ENCODE results near the gene HMGN3. TPM values are rescaled to one million over a fixed set of nuclear protein-coding genes. Genes with fewer than 3 reads are reported as not detected.

Gene HMGN3
- total RNA-seq, 1 experiment from 2014 or later, result 151 TPM

- ATAC-seq (no peak), DNase-seq (ENCODE audit: low spot score) (no peak)
- no peaks in the 10 kb centered on the region; the same call in 1 of the 2 replicates for H3K27me3 Mint-ChIP-seq (ENCODE audit: low read depth)
- no peak overlapping the region for H3K27ac Mint-ChIP-seq
- no peaks in the 10 kb centered on the region for H3K9me3 Mint-ChIP-seq
- POLR2A ChIA-PET, result no interaction called here
- peaks cover 10% of the 10 kb centered on the region for H3K4me1 Mint-ChIP-seq
- no peak overlapping the region for H3K4me3 Mint-ChIP-seq
- CTCF ChIA-PET, result no interaction called here
- TF ChIP-seq ETV6 (CRISPR knock-in tag; IDR thresholded peaks at IDR 0.05) (no peak), TEAD1 (CRISPR knock-in tag; IDR thresholded peaks at IDR 0.05) (no peak), TCF7 (CRISPR knock-in tag; IDR thresholded peaks at IDR 0.05; ENCODE audit: low read depth) (no peak), TEAD4 (CRISPR knock-in tag; IDR thresholded peaks at IDR 0.05) (no peak), ZNF232 (CRISPR knock-in tag; IDR thresholded peaks at IDR 0.05) (no peak), SP1 (CRISPR knock-in tag; conservative IDR thresholded peaks at IDR 0.05) (no peak), USF2 (CRISPR knock-in tag; IDR thresholded peaks at IDR 0.05) (no peak), EMX1 (CRISPR knock-in tag; IDR thresholded peaks at IDR 0.05) (no peak), AFF4 (CRISPR knock-in tag; IDR thresholded peaks at IDR 0.05; ENCODE audit: borderline replicate concordance) (no peak), NFATC4 (CRISPR knock-in tag; IDR thresholded peaks at IDR 0.05) (no peak), MYBL2 (CRISPR knock-in tag; IDR thresholded peaks at IDR 0.05) (no peak), ZNF416 (CRISPR knock-in tag; IDR thresholded peaks at IDR 0.05) (no peak), E2F4 (CRISPR knock-in tag; IDR thresholded peaks at IDR 0.05; ENCODE audit: borderline replicate concordance, low read depth) (no peak), GTF2I (CRISPR knock-in tag; conservative IDR thresholded peaks at IDR 0.05) (no peak)
- H3K36me3 Mint-ChIP-seq, result no peaks in the 10 kb centered on the region
Measured at GRCh38 chr6:79269877-79270276, 35.4 kb upstream of the HMGN3 start.

GRCh38 chr6:79267128-79267527 is 32.6 kb upstream of the HMGN3 start:
- Mint-ChIP-seq H3K9me3 (peaks cover 4% of the 10 kb centered on the region), H3K4me3 (no peak overlapping the region), H3K36me3 (no peaks in the 10 kb centered on the region), H3K27ac (no peak overlapping the region), H3K27me3 (ENCODE audit: low read depth) (no peaks in the 10 kb centered on the region), H3K4me1 (peaks cover 10% of the 10 kb centered on the region)
- ATAC-seq (no peak), DNase-seq (ENCODE audit: low spot score) (no peak)
- POLR2A ChIA-PET, result no interaction called here
- TF ChIP-seq ZNF317 (CRISPR knock-in tag; IDR thresholded peaks at IDR 0.05; ENCODE audit: borderline replicate concordance, low read depth) (no peak), CREB1 (CRISPR knock-in tag; IDR thresholded peaks at IDR 0.05) (no peak), NR2C2 (CRISPR knock-in tag; IDR thresholded peaks at IDR 0.05) (no peak), NFATC4 (CRISPR knock-in tag; IDR thresholded peaks at IDR 0.05) (no peak), ZNF671 (CRISPR knock-in tag; IDR thresholded peaks at IDR 0.05) (no peak), ELF4 (CRISPR knock-in tag; IDR thresholded peaks at IDR 0.05; ENCODE audit: low read depth) (no peak)
- CTCF ChIA-PET, result no interaction called here

- DNase-seq (ENCODE audit: low spot score) (no peak), ATAC-seq (no peak)
- peaks cover 10% of the 10 kb centered on the region for H3K9me3 Mint-ChIP-seq
- CTCF ChIA-PET, result no interaction called here
- POLR2A ChIA-PET, result no interaction called here
- peaks cover 7% of the 10 kb centered on the region for H3K4me1 Mint-ChIP-seq
- H3K27me3 Mint-ChIP-seq (ENCODE audit: low read depth), result no peaks in the 10 kb centered on the region
- no peak overlapping the region for H3K4me3 Mint-ChIP-seq
- H3K27ac Mint-ChIP-seq, result no peak overlapping the region
- H3K36me3 Mint-ChIP-seq, result 0 out of 2 replicates have a peak, but pooled peaks cover under 1% of the 10 kb centered on the region
- TF ChIP-seq GABPB1 (CRISPR knock-in tag; IDR thresholded peaks at IDR 0.05) (no peak), ZNF396 (CRISPR knock-in tag; IDR thresholded peaks at IDR 0.05; ENCODE audit: borderline replicate concordance) (no peak), STAT6 (CRISPR knock-in tag; conservative IDR thresholded peaks at IDR 0.05; ENCODE audit: low read depth) (no peak), ZNF317 (CRISPR knock-in tag; IDR thresholded peaks at IDR 0.05; ENCODE audit: borderline replicate concordance, low read depth) (no peak), IRF2 (CRISPR knock-in tag; IDR thresholded peaks at IDR 0.05; ENCODE audit: borderline replicate concordance, low read depth) (no peak), JUN (CRISPR knock-in tag; IDR thresholded peaks at IDR 0.05) (no peak), ZNF232 (CRISPR knock-in tag; IDR thresholded peaks at IDR 0.05) (no peak), ZBTB21 (CRISPR knock-in tag; IDR thresholded peaks at IDR 0.05; ENCODE audit: borderline replicate concordance) (no peak), FOXP1 (CRISPR knock-in tag; IDR thresholded peaks at IDR 0.05; ENCODE audit: borderline replicate concordance) (no peak), TP53 (CRISPR knock-in tag; IDR thresholded peaks at IDR 0.05) (no peak), NFYB (CRISPR knock-in tag; conservative IDR thresholded peaks at IDR 0.05; ENCODE audit: low read depth) (no peak)
Measured at GRCh38 chr6:79266051-79266450, 31.6 kb upstream of the HMGN3 start.
